Activated T-helper 1 cell treated with anti-CD3 and anti-CD28 coated beads, Interleukin-12 subunit alpha, Interleukin-12 subunit beta, Interleukin-2, Interleukin-4 antibody, amounts not matched to agents 30 ng/mL and 10 ng/mL and 1 ng/mL, durations not matched to agents 14 hours and 24 hours and 36 hours (primary cell): Measurements from ENCODE around the gene ALPL. TPM values are rescaled to one million over a fixed set of nuclear protein-coding genes. Genes with fewer than 3 reads are reported as not detected.

Source experiments
- DNase-seq: peaks from one replicate; pipeline ENCODE4 v3.0.0; 2021; ENCODE audit warnings: low spot score
- H3K27ac Mint-ChIP-seq: one replicate; pipeline ENCODE4 v1.8.0; 2021; ENCODE audit warnings: mild to moderate bottlenecking, mixed read lengths
- H3K27me3 Mint-ChIP-seq: one replicate; pipeline ENCODE4 v1.8.0; 2022; ENCODE audit warnings: mild to moderate bottlenecking, moderate library complexity, mixed read lengths; ENCODE audit not compliant: insufficient read depth
- H3K36me3 Mint-ChIP-seq: one replicate; pipeline ENCODE4 v1.8.0; 2021; ENCODE audit warnings: low read depth, mixed read lengths
- H3K4me1 Mint-ChIP-seq: one replicate; pipeline ENCODE4 v1.8.0; 2021; ENCODE audit warnings: low read depth, mixed read lengths
- H3K4me3 Mint-ChIP-seq: one replicate; pipeline ENCODE4 v1.8.0; 2021; ENCODE audit warnings: mild to moderate bottlenecking, moderate library complexity, mixed read lengths
- H3K9me3 Mint-ChIP-seq: one replicate; pipeline ENCODE4 v1.8.0; 2021; ENCODE audit warnings: mixed read lengths
- intact Hi-C: fragments of 100-400 bp; cut with micrococcal nuclease; formaldehyde crosslinking; loops from one replicate; pipeline ENCODE4 v1.15.1; 2024
- total RNA-seq: library from RNA; stranded (reverse); gene quantifications from 2 replicates; pipeline ENCODE4 v1.2.3, GENCODE V29; 2022

The ALPL gene
- total RNA-seq, 1 donor from 2014 or later = not detected

- Mint-ChIP-seq H3K9me3 (no peaks in the 10 kb centered on the region), H3K27ac (no peak overlapping the region), H3K4me3 (no peak overlapping the region), H3K4me1 (no peaks in the 10 kb centered on the region), H3K27me3 (peaks cover 23% of the 10 kb centered on the region), H3K36me3 (no peaks in the 10 kb centered on the region)
- no peak for DNase-seq
- intact Hi-C loops = no loop called here
Measured at GRCh38 chr1:21541329-21541728, 32.1 kb downstream of the ALPL start.

- DNase-seq = no peak
- no peaks in the 10 kb centered on the region for H3K36me3 Mint-ChIP-seq
- H3K9me3 Mint-ChIP-seq = no peaks in the 10 kb centered on the region
- H3K4me1 Mint-ChIP-seq = no peaks in the 10 kb centered on the region
- intact Hi-C loops = no loop called here
- peaks cover 23% of the 10 kb centered on the region for H3K27me3 Mint-ChIP-seq
- no peak overlapping the region for H3K4me3 Mint-ChIP-seq
- H3K27ac Mint-ChIP-seq = no peak overlapping the region
Measured at GRCh38 chr1:21541835-21542234, 32.6 kb downstream of the ALPL start.

GRCh38 chr1:21543598-21543997 lies 34.4 kb downstream of the ALPL start:
- DNase-seq = no peak
- intact Hi-C loops = no loop called here
- H3K27me3 Mint-ChIP-seq = peaks cover 9% of the 10 kb centered on the region
- no peaks in the 10 kb centered on the region for H3K4me1 Mint-ChIP-seq
- no peaks in the 10 kb centered on the region for H3K9me3 Mint-ChIP-seq
- no peaks in the 10 kb centered on the region for H3K36me3 Mint-ChIP-seq
- no peak overlapping the region for H3K27ac Mint-ChIP-seq
- H3K4me3 Mint-ChIP-seq = no peak overlapping the region

GRCh38 chr1:21544095-21544494 lies 34.9 kb downstream of the ALPL start:
- DNase-seq = no peak
- Mint-ChIP-seq H3K27me3 (peaks cover 6% of the 10 kb centered on the region), H3K36me3 (no peaks in the 10 kb centered on the region), H3K4me1 (no peaks in the 10 kb centered on the region), H3K27ac (no peak overlapping the region), H3K9me3 (no peaks in the 10 kb centered on the region), H3K4me3 (no peak overlapping the region)
- intact Hi-C loops = no loop called here

GRCh38 chr1:21546122-21546825 lies 37.1 kb downstream of the ALPL start:
- H3K27me3 Mint-ChIP-seq = peaks cover 10% of the 10 kb centered on the region
- H3K4me3 Mint-ChIP-seq = no peak overlapping the region
- no peaks in the 10 kb centered on the region for H3K4me1 Mint-ChIP-seq
- H3K9me3 Mint-ChIP-seq = no peaks in the 10 kb centered on the region
- H3K27ac Mint-ChIP-seq = no peak overlapping the region
- intact Hi-C loops = no loop called here
- DNase-seq = no peak
- H3K36me3 Mint-ChIP-seq = no peaks in the 10 kb centered on the region

GRCh38 chr1:21547876-21548275 lies 38.7 kb downstream of the ALPL start:
- peaks cover 13% of the 10 kb centered on the region for H3K27me3 Mint-ChIP-seq
- intact Hi-C loops = no loop called here
- H3K4me3 Mint-ChIP-seq = no peak overlapping the region
- H3K27ac Mint-ChIP-seq = no peak overlapping the region
- DNase-seq = no peak
- H3K4me1 Mint-ChIP-seq = no peaks in the 10 kb centered on the region
- H3K36me3 Mint-ChIP-seq = no peaks in the 10 kb centered on the region
- no peaks in the 10 kb centered on the region for H3K9me3 Mint-ChIP-seq

GRCh38 chr1:21550097-21550496 lies 40.9 kb downstream of the ALPL start:
- Mint-ChIP-seq H3K36me3 (no peaks in the 10 kb centered on the region), H3K27ac (no peak overlapping the region), H3K4me3 (no peak overlapping the region), H3K9me3 (no peaks in the 10 kb centered on the region), H3K27me3 (peaks cover 16% of the 10 kb centered on the region), H3K4me1 (no peaks in the 10 kb centered on the region)
- intact Hi-C loops = no loop called here
- no peak for DNase-seq

GRCh38 chr1:21550866-21551475 lies 41.7 kb downstream of the ALPL start:
- Mint-ChIP-seq H3K4me3 (no peak overlapping the region), H3K36me3 (no peaks in the 10 kb centered on the region), H3K9me3 (no peaks in the 10 kb centered on the region), H3K27me3 (peaks cover 16% of the 10 kb centered on the region), H3K4me1 (no peaks in the 10 kb centered on the region), H3K27ac (no peak overlapping the region)
- no peak for DNase-seq
- intact Hi-C loops = no loop called here

GRCh38 chr1:21552715-21553114 lies 43.5 kb downstream of the ALPL start:
- Mint-ChIP-seq H3K36me3 (no peaks in the 10 kb centered on the region), H3K4me3 (no peak overlapping the region), H3K9me3 (no peaks in the 10 kb centered on the region), H3K27ac (no peak overlapping the region), H3K27me3 (peaks cover 15% of the 10 kb centered on the region), H3K4me1 (no peaks in the 10 kb centered on the region)
- intact Hi-C loops = no loop called here
- no peak for DNase-seq

GRCh38 chr1:21553116-21553926 lies 44.1 kb downstream of the ALPL start:
- no peaks in the 10 kb centered on the region for H3K9me3 Mint-ChIP-seq
- no peak overlapping the region for H3K4me3 Mint-ChIP-seq
- intact Hi-C loops = no loop called here
- no peaks in the 10 kb centered on the region for H3K4me1 Mint-ChIP-seq
- no peak overlapping the region for H3K27ac Mint-ChIP-seq
- H3K27me3 Mint-ChIP-seq = peaks cover 15% of the 10 kb centered on the region
- no peaks in the 10 kb centered on the region for H3K36me3 Mint-ChIP-seq
- DNase-seq = no peak

- Mint-ChIP-seq H3K27ac (no peak overlapping the region), H3K27me3 (peaks cover 2% of the 10 kb centered on the region), H3K36me3 (no peaks in the 10 kb centered on the region), H3K4me1 (no peaks in the 10 kb centered on the region), H3K9me3 (no peaks in the 10 kb centered on the region), H3K4me3 (no peak overlapping the region)
- no peak for DNase-seq
- intact Hi-C loops = no loop called here
Measured at GRCh38 chr1:21559788-21560567, 50.8 kb downstream of the ALPL start.

- Mint-ChIP-seq H3K9me3 (no peaks in the 10 kb centered on the region), H3K4me1 (no peaks in the 10 kb centered on the region), H3K4me3 (no peak overlapping the region), H3K27ac (no peak overlapping the region), H3K27me3 (peaks cover 2% of the 10 kb centered on the region), H3K36me3 (no peaks in the 10 kb centered on the region)
- intact Hi-C loops = no loop called here
- no peak for DNase-seq
Measured at GRCh38 chr1:21560916-21561638, 51.9 kb downstream of the ALPL start.
